Panc1 (cell line): Measurements from ENCODE around the gene EPYC. TPM values are rescaled to one million over a fixed set of nuclear protein-coding genes. Genes with fewer than 3 reads are reported as not detected.

Experiments
- ATAC-seq: fragments of 200-7000 bp; cut with Tn5 transposase; 2 replicates; pipeline ENCODE4 v1.9.1; 2020; ENCODE audit warnings: mild to moderate bottlenecking, moderate library complexity
- Bru-seq: library from RNA; stranded (reverse); fragments of 400-500 nt; gene quantifications from one replicate; lab custom pipeline; 2021; lab: Mats Ljungman, UMichigan
- BruChase-seq, 2 experiments: library from RNA; stranded (reverse); fragments of 400-500 nt; gene quantifications; one replicate each; lab custom pipeline; 2021; lab: Mats Ljungman, UMichigan
- BruUV-seq: library from RNA; stranded (reverse); fragments of 400-500 nt; replicated peaks from 2 replicates; lab custom pipeline; 2021; lab: Mats Ljungman, UMichigan
- CTCF ChIA-PET: fragments of 300-600 bp; sonication (Branson Sonifier 250); formaldehyde crosslinking; loops from one replicate; lab custom pipeline; 2022; ENCODE audit warnings: antibody characterized with exemption; lab: Charles Lee
- POLR2A ChIA-PET: fragments of 300-600 bp; sonication (Branson Sonifier 250); formaldehyde crosslinking; loops from one replicate; lab custom pipeline; 2022; ENCODE audit warnings: antibody characterized with exemption; lab: Charles Lee
- DNase-seq: peaks from one replicate; pipeline ENCODE4 v3.0.0-alpha.2; 2010; ENCODE audit warnings: low read depth, low spot score
- H3K27ac ChIP-seq: 2 replicates; pipeline ENCODE4 v1.5.1; 2011; ENCODE audit warnings: mild to moderate bottlenecking, low read length, inconsistent platforms
- H3K27me3 ChIP-seq: fragments of 200-500 bp; sonication (Bioruptor generic); 2 replicates; pipeline ENCODE4 v1.6.0; 2014; ENCODE audit warnings: low read length, inconsistent platforms; ENCODE audit not compliant: control insufficient read depth, insufficient read depth
- H3K36me3 ChIP-seq: fragments of 200-500 bp; sonication (Bioruptor generic); 2 replicates; pipeline ENCODE4 v1.5.1; 2014; ENCODE audit warnings: inconsistent platforms, mild to moderate bottlenecking, low read length, moderate library complexity; ENCODE audit not compliant: control insufficient read depth, insufficient read depth
- H3K4me1 ChIP-seq: 2 replicates; pipeline ENCODE4 v1.5.1; 2011; ENCODE audit warnings: inconsistent platforms, mild to moderate bottlenecking, low read length, moderate library complexity; ENCODE audit not compliant: control insufficient read depth, insufficient read depth
- H3K4me3 ChIP-seq, 2 experiments: 2 replicates each; pipeline ENCODE4 v1.5.1; 2011 to 2012; ENCODE audit warnings: low read depth in 2 of 2, low read length in 2 of 2, mild to moderate bottlenecking in 2 of 2, inconsistent platforms in 1 of 2, moderate library complexity in 1 of 2
- H3K9me3 ChIP-seq: fragments of 200-500 bp; sonication (Bioruptor generic); 2 replicates; pipeline ENCODE4 v1.5.1; 2014; ENCODE audit warnings: low read depth, mild to moderate bottlenecking, inconsistent platforms, low read length, moderate library complexity; ENCODE audit not compliant: control insufficient read depth, insufficient read depth
- POLR2AphosphoS5 ChIP-seq: IDR thresholded peaks from 2 replicates; pipeline ENCODE4 v1.6.1; 2012; ENCODE audit warnings: mild to moderate bottlenecking, low read depth, low read length, moderate library complexity
- REST ChIP-seq, 2 experiments: IDR thresholded peaks; 2 replicates each; pipeline ENCODE4 v1.6.1; 2011 to 2012; ENCODE audit warnings: low read depth in 2 of 2, control low read depth in 1 of 2, low read length in 1 of 2, mild to moderate bottlenecking in 1 of 2, moderate library complexity in 1 of 2; ENCODE audit not compliant: insufficient read depth in 1 of 2
- SIN3A ChIP-seq: IDR thresholded peaks from 2 replicates; pipeline ENCODE4 v1.6.1; 2012; ENCODE audit warnings: low read depth, mild to moderate bottlenecking, low read length, moderate library complexity, borderline replicate concordance; ENCODE audit not compliant: insufficient read depth
- TCF7L2 ChIP-seq: IDR thresholded peaks from 2 replicates; pipeline ENCODE4 v1.6.1; 2011; ENCODE audit warnings: mild to moderate bottlenecking, low read depth, low read length, inconsistent platforms
- in situ Hi-C: cut with HindIII; loops from 2 replicates; pipeline ENCODE4 v1.10.0; 2016; ENCODE audit warnings: low sequenced_read_pairs, low pct_unique_long_range_greater_than_20kb
- intact Hi-C: fragments of 100-400 bp; cut with micrococcal nuclease; formaldehyde crosslinking; loops from one replicate; pipeline ENCODE4 v1.10.0; 2022; ENCODE audit not compliant: unreplicated experiment
- long read RNA-seq: library from polyadenylated mRNA; unstranded; transcript quantifications from one replicate; pipeline ENCODE4 v2.0.0, GENCODE V29; 2021; ENCODE audit not compliant: unreplicated experiment
- polyA plus RNA-seq: library from polyadenylated mRNA; unstranded; fragments of >200 nt; gene quantifications from one replicate; pipeline ENCODE4 v1.2.1, GENCODE V29; 2012; ENCODE audit warnings: missing spikeins; ENCODE audit not compliant: insufficient read length
- total RNA-seq: library from RNA; stranded (reverse); gene quantifications from one replicate; pipeline ENCODE4 v1.2.1, GENCODE V29; 2021; ENCODE audit not compliant: unreplicated experiment
- TF ChIP-seq, protein P1 (sequence below): fragments of 450-650 bp; IDR thresholded peaks from 2 replicates; pipeline ENCODE4 v1.5.1; 2017; ENCODE audit warnings: mild to moderate bottlenecking

Gene EPYC
- total RNA-seq (not detected), Bru-seq, nascent RNA (not detected), BruChase-seq, experiment 1, labeled RNA remaining after a 2-hour chase (not detected), BruChase-seq, experiment 2, labeled RNA remaining after a 6-hour chase (not detected)
- polyA plus RNA-seq, result not detected
- long read RNA-seq, result 0 reads

DNA sequence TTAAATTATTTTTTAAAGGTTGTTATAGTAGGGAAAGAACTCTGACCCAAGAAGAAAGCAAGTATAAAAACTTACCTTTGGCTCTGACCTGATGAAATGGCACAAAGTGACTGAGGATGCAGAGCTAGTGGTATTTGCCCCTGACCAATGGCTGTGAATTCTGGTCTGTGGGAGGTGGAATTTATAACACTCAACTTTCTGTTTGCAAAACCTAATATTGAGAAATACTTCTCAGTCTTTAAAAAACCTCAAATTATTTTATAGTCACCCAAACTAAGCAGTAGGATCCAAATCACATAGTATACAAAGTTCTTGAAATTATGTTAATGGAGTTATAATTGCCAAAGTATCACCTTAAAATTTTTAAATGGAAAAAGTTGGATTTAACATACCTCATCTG lies at the start of gene EPYC:
TSS of gene EPYC (minus strand) at position 101 of the 400 bp plus-strand sequence. CDS start 2,407 bp downstream, outside the sequence.
- DNase-seq, result no peak
- no peak for ATAC-seq
- intact Hi-C loops, result no loop called here

GRCh38 chr12:91053951-91054715 lies 49.4 kb upstream of the EPYC start:
- no peak overlapping the region for H3K27ac ChIP-seq
- no peak overlapping the region for H3K4me3 ChIP-seq
- in situ Hi-C loops (no loop called here), intact Hi-C loops (no loop called here)
- TF ChIP-seq SIN3A, result no peak
- no peak for TF ChIP-seq TCF7L2
- TF ChIP-seq, protein P1, sequence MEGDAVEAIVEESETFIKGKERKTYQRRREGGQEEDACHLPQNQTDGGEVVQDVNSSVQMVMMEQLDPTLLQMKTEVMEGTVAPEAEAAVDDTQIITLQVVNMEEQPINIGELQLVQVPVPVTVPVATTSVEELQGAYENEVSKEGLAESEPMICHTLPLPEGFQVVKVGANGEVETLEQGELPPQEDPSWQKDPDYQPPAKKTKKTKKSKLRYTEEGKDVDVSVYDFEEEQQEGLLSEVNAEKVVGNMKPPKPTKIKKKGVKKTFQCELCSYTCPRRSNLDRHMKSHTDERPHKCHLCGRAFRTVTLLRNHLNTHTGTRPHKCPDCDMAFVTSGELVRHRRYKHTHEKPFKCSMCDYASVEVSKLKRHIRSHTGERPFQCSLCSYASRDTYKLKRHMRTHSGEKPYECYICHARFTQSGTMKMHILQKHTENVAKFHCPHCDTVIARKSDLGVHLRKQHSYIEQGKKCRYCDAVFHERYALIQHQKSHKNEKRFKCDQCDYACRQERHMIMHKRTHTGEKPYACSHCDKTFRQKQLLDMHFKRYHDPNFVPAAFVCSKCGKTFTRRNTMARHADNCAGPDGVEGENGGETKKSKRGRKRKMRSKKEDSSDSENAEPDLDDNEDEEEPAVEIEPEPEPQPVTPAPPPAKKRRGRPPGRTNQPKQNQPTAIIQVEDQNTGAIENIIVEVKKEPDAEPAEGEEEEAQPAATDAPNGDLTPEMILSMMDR, result no peak
- no peak for TF ChIP-seq POLR2AphosphoS5
- TF ChIP-seq REST (IDR thresholded peaks at IDR 0.05; ENCODE audit: insufficient read depth in 1 of 2, low read depth in 2 of 2, low read length in 1 of 2), result no peak
- H3K27me3 ChIP-seq, result no peaks in the 10 kb centered on the region
- H3K9me3 ChIP-seq, result no peaks in the 10 kb centered on the region
- no peaks in the 10 kb centered on the region for H3K4me1 ChIP-seq
- no peak for DNase-seq
- CTCF ChIA-PET, result no interaction called here
- BruUV-seq, result no TSS peak
- no peak for ATAC-seq
- H3K36me3 ChIP-seq, result no peaks in the 10 kb centered on the region
- POLR2A ChIA-PET, result no interaction called here

More for the DNA sequence above, at the start of gene EPYC:
- ChIA-PET CTCF (no interaction called here), POLR2A (no interaction called here)
- no peak within 1 kb of the TSS for H3K4me3 ChIP-seq
- no peak for TF ChIP-seq SIN3A
- TF ChIP-seq, protein P1, result no peak
- no peak for TF ChIP-seq TCF7L2
- no peak for TF ChIP-seq REST (IDR thresholded peaks at IDR 0.05; ENCODE audit: insufficient read depth in 1 of 2, low read depth in 2 of 2, low read length in 1 of 2)
- no peak for TF ChIP-seq POLR2AphosphoS5
- no peaks in the 10 kb centered on the region for H3K4me1 ChIP-seq
- BruUV-seq, result no TSS peak
- no peak within 1 kb of the TSS for H3K27ac ChIP-seq
- H3K27me3 ChIP-seq, result no peaks in the 10 kb centered on the region
- no peaks in the 10 kb centered on the region for H3K9me3 ChIP-seq
- in situ Hi-C loops, result no loop called here
- no peaks in the 10 kb centered on the region; the same call in 1 of the 2 replicates for H3K36me3 ChIP-seq
